Ascending aorta (tissue), 2 donors: ENCODE measurements around the gene GAS2L2. TPM values are rescaled to one million over a fixed set of nuclear protein-coding genes. Genes with fewer than 3 reads are reported as not detected.
A peak's percentile ranks its signal among the peaks of the same experiment; 100 is the strongest.

ENCODE experiments used
- DNase-seq, 2 donors: peaks; one replicate each; pipeline ENCODE4 v3.0.0-alpha.2; 2019; ENCODE audit warnings: low spot score in 2 of 2
- H3K27ac ChIP-seq, 2 donors: fragments of 200-600 bp; sonication (generic); one replicate each; pipeline ENCODE4 v1.5.1; 2016 to 2017; ENCODE audit warnings: mild to moderate bottlenecking in 1 of 2
- H3K27me3 ChIP-seq: fragments of 200-600 bp; sonication (generic); one replicate; pipeline ENCODE4 v1.5.1; 2017
- H3K36me3 ChIP-seq, 2 donors: fragments of 200-600 bp; sonication (generic); one replicate each; pipeline ENCODE4 v1.5.1; 2016
- H3K4me1 ChIP-seq, 2 donors: fragments of 200-600 bp; sonication (generic); one replicate each; pipeline ENCODE4 v1.5.1; 2016 to 2017; ENCODE audit warnings: mild to moderate bottlenecking in 1 of 2
- H3K4me3 ChIP-seq, 2 donors: fragments of 200-600 bp; sonication (generic); one replicate each; pipeline ENCODE4 v1.5.1; 2016 to 2017; ENCODE audit warnings: mild to moderate bottlenecking in 1 of 2
- H3K9me3 ChIP-seq, 2 donors: fragments of 200-600 bp; sonication (generic); one replicate each; pipeline ENCODE4 v1.5.1; 2016
- intact Hi-C: fragments of 100-400 bp; cut with DNase I; formaldehyde crosslinking; loops from one replicate; pipeline ENCODE4 v1.15.1; 2023
- total RNA-seq: library from RNA; depleted of rRNA; stranded (reverse); fragments of >200 nt; gene quantifications from one replicate; pipeline ENCODE4 v1.1.0, GENCODE V29; 2016
- TF ChIP-seq, protein P1 (sequence below), 3 experiments: fragments of 200-600 bp in 2 of 3; fragments of 450-650 bp in 1 of 3; sonication (generic) in 2 of 3; IDR thresholded peaks; one replicate each; pipeline ENCODE4 v1.5.1; 2016 to 2019; ENCODE audit warnings: antibody characterized with exemption in 3 of 3, mild to moderate bottlenecking in 1 of 3, moderate library complexity in 1 of 3

GAS2L2 gene
- total RNA-seq, 1 donor from 2014 or later = not detected

DNA sequence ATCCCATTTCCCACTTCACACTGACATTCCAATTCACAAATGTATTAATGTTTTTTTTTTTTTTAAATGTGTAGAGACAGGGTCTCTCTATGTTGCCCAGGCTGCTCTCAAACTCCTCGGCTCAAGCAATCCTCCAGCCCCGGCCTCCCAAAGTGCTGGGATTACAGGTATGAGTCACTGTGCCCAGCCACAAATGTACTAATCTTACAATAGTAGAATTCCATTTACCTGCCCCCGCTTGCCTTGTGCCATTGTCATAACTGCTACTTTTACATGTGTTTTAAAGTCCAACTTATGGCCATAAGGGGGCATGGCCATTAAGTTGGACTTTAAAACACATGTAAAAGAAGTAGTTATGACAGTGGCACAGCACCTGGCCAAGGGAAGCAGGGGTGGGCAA is 37.8 kb upstream of the GAS2L2 start:
- no peaks in the 10 kb centered on the region for H3K36me3 ChIP-seq
- H3K9me3 ChIP-seq = no peaks in the 10 kb centered on the region
- DNase-seq = peak in 1 of 2 donors; percentile 18
- H3K4me3 ChIP-seq = no peak overlapping the region
- TF ChIP-seq, protein P1, sequence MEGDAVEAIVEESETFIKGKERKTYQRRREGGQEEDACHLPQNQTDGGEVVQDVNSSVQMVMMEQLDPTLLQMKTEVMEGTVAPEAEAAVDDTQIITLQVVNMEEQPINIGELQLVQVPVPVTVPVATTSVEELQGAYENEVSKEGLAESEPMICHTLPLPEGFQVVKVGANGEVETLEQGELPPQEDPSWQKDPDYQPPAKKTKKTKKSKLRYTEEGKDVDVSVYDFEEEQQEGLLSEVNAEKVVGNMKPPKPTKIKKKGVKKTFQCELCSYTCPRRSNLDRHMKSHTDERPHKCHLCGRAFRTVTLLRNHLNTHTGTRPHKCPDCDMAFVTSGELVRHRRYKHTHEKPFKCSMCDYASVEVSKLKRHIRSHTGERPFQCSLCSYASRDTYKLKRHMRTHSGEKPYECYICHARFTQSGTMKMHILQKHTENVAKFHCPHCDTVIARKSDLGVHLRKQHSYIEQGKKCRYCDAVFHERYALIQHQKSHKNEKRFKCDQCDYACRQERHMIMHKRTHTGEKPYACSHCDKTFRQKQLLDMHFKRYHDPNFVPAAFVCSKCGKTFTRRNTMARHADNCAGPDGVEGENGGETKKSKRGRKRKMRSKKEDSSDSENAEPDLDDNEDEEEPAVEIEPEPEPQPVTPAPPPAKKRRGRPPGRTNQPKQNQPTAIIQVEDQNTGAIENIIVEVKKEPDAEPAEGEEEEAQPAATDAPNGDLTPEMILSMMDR (IDR thresholded peaks at IDR 0.05) = no peak
- no peak overlapping the region for H3K27ac ChIP-seq
- H3K27me3 ChIP-seq = no peaks in the 10 kb centered on the region
- H3K4me1 ChIP-seq = peaks cover 0 to 8% of the 10 kb centered on the region in 2 donors
- intact Hi-C loops = no loop called here

DNA sequence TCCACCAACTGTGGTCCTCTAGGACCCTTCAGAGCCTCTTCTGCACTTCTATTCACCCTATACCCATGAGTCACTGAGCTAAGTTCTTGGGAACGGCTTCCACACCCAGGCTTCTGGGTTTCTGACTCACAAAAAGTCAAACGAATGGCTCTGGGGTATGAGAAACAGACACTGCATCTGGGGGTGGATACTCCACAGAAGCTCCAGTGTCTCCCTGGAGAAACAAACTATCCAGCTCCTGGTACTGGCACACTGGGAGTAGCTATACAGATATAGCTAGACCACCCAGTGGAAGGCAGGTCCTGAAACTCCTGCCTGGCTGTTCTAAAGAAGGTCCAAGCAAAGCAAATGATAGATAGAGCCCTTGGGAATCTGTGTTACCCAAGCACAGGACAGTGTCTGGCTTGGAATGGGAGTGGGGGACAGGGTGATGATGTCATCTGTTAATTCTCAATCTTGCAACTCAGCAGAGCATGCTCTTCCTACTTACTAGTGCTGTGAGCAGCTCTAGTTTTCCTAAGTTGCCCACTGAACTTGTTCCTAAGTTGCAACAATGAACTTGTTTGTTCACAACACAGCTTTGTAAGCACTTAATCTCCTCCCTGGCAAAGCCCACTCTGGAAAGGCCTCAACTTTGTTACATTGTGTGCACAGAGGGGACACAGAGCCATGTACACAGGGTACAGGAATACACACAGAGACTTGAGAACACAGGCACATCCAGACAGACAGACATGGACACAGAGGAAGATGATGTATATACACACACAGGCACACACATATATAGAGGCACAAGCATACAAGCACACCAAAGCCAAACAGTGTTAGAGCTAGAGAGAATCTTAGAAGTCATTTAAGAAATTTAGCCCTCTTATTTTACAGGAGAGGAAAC is 35.7 kb upstream of the GAS2L2 start:
- peaks cover 3 to 18% of the 10 kb centered on the region in 2 donors for H3K4me1 ChIP-seq
- peak in 1 of 2 donors; percentile 65 for DNase-seq
- no peaks in the 10 kb centered on the region for H3K9me3 ChIP-seq

GRCh38 chr17:35786941-35787432 is 33.9 kb upstream of the GAS2L2 start:
- Histone ChIP-seq H3K4me1 (peaks cover 3 to 24% of the 10 kb centered on the region in 2 donors), H3K4me3 (no peak overlapping the region), H3K36me3 (no peaks in the 10 kb centered on the region), H3K27me3 (no peaks in the 10 kb centered on the region), H3K27ac (peak overlapping the region in 1 of 2 donors; percentile 6), H3K9me3 (no peaks in the 10 kb centered on the region)
- intact Hi-C loops = no loop called here
- no peak for DNase-seq
- TF ChIP-seq, protein P1 (IDR thresholded peaks at IDR 0.05) = no peak

More for the DNA sequence above, 35.7 kb upstream of the GAS2L2 start:
- TF ChIP-seq, protein P1 (IDR thresholded peaks at IDR 0.05) = no peak
- Histone ChIP-seq H3K4me3 (no peak overlapping the region), H3K27ac (peak overlapping the region; percentile 6 to 21), H3K36me3 (no peaks in the 10 kb centered on the region), H3K27me3 (no peaks in the 10 kb centered on the region)
- intact Hi-C loops = no loop called here

DNA sequence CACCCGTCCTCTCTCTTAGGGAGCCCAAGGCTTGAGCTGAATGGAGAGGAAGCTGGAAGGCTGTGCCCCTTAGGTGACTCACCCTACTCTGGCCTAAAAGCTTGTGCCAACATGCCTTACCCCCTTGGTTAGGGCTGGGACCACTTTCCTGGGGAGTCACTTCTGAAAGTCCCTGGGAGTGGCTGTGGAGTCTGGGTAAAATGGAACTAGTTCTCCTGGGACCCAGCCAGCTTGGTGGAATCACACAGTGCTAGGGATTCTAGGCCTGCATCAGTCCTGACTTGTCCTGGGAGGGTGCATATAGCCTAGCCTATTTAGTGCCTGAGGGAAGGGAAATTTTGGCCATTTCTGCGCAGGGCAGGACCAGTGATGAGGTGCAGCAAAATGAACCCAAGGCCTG is 31.9 kb upstream of the GAS2L2 start:
- Histone ChIP-seq H3K4me1 (peaks cover 3 to 24% of the 10 kb centered on the region in 2 donors), H3K27ac (peak overlapping the region in 1 of 2 donors; percentile 72), H3K4me3 (no peak overlapping the region), H3K9me3 (no peaks in the 10 kb centered on the region), H3K27me3 (no peaks in the 10 kb centered on the region), H3K36me3 (no peaks in the 10 kb centered on the region)
- DNase-seq = no peak
- intact Hi-C loops = no loop called here
- TF ChIP-seq, protein P1 (IDR thresholded peaks at IDR 0.05) = no peak

GRCh38 chr17:35780950-35781349 is 27.9 kb upstream of the GAS2L2 start:
- H3K27ac ChIP-seq = no peak overlapping the region
- no peak for DNase-seq

More at GRCh38 chr17:35780950-35781349, 27.9 kb upstream of the GAS2L2 start:
- Histone ChIP-seq H3K27me3 (no peaks in the 10 kb centered on the region), H3K4me3 (no peak overlapping the region), H3K4me1 (peaks cover 3 to 16% of the 10 kb centered on the region in 2 donors), H3K36me3 (no peaks in the 10 kb centered on the region), H3K9me3 (no peaks in the 10 kb centered on the region)
- TF ChIP-seq, protein P1 (IDR thresholded peaks at IDR 0.05) = no peak
- intact Hi-C loops = no loop called here
